Astrocyte (in vitro differentiated cells and primary cell): Measurements from ENCODE around the gene ARPIN.

Experiments used
- CTCF ChIP-seq: IDR thresholded peaks from 2 replicates; pipeline ENCODE4 v1.5.1; 2011; ENCODE audit warnings: low read depth, mild to moderate bottlenecking, inconsistent platforms, low read length, moderate library complexity; ENCODE audit not compliant: insufficient read depth
- EZH2 ChIP-seq: IDR thresholded peaks from 2 replicates; pipeline ENCODE4 v1.6.1; 2012; ENCODE audit warnings: mild to moderate bottlenecking, low read length, inconsistent platforms; ENCODE audit not compliant: insufficient read depth

GRCh38 chr15:89912674-89913396, at the start of gene ARPIN:
- TF ChIP-seq CTCF (no peak), EZH2 (no peak)
